ENCODE measurements around the gene DOCK4. TPM values are rescaled to one million over a fixed set of nuclear protein-coding genes. Genes with fewer than 3 reads are reported as not detected.

DOCK4 gene
- total and polyA plus RNA-seq, 2 of the 8 experiments (the other 6 are each of a cell fraction or from before 2014, with no cell fraction given), result 5.1 to 23.6 TPM

GRCh38 chr7:112018305-112019030 lies 187.7 kb downstream of the DOCK4 start:
- Histone ChIP-seq H2AFZ (ENCODE audit: low read length) (no peak overlapping the region), H3K36me3 (ENCODE audit: control insufficient read depth in 2 of 4, insufficient read depth in 4 of 4, low read length in 3 of 4) (no peaks in the 10 kb centered on the region), H3K4ac (replicated peaks; ENCODE audit: insufficient read length, low read depth, low read length) (no peak overlapping the region), H3K9ac (replicated peaks in 1 of 4; ENCODE audit: extremely low read depth in 1 of 4, low read depth in 3 of 4, low read length in 3 of 4) (no peak overlapping the region), H2BK15ac (ENCODE audit: low read length) (no peak overlapping the region), H4K20me1 (replicated peaks in 1 of 2; ENCODE audit: control insufficient read depth in 1 of 2, insufficient read depth in 2 of 2, low read length in 2 of 2) (no peaks in the 10 kb centered on the region), H2BK20ac (ENCODE audit: low read length) (no peak overlapping the region), H3K79me2 (ENCODE audit: control insufficient read depth in 1 of 2, insufficient read depth in 2 of 2, low read length in 2 of 2) (peaks cover 0 to 3% of the 10 kb centered on the region in 2 experiments; a peak in 1 of 4 replicates), H4K5ac (ENCODE audit: insufficient read length, low read depth, low read length) (no peak overlapping the region), H3K4me2 (ENCODE audit: insufficient read depth in 1 of 2, low read depth in 2 of 2, low read length in 2 of 2) (no peak overlapping the region), H2BK12ac (ENCODE audit: low read depth, low read length) (no peak overlapping the region), H3K18ac (ENCODE audit: extremely low read depth, low read length) (no peak overlapping the region), H4K8ac (ENCODE audit: extremely low read depth, insufficient read depth, low read length) (no peak overlapping the region), H3K79me1 (ENCODE audit: low read depth, low read length) (no peaks in the 10 kb centered on the region), H3K4me1 (replicated peaks in 1 of 4; ENCODE audit: control insufficient read depth in 3 of 4, insufficient read depth in 4 of 4, low read length in 3 of 4) (no peaks in the 10 kb centered on the region), H3K56ac (replicated peaks; ENCODE audit: insufficient read length, low read depth, low read length) (no peak overlapping the region), H2AK5ac (ENCODE audit: low read depth, low read length) (no peak overlapping the region), H4K91ac (replicated peaks; ENCODE audit: insufficient read length, low read length) (no peak overlapping the region), H2BK120ac (replicated peaks; ENCODE audit: low read depth, low read length) (no peak overlapping the region), H2BK5ac (ENCODE audit: low read depth, low read length) (no peak overlapping the region), H3K23ac (ENCODE audit: insufficient read length) (no peak overlapping the region), H3K14ac (ENCODE audit: insufficient read length) (no peak overlapping the region), H3K4me3 (ENCODE audit: extremely low read depth in 1 of 4, insufficient read depth in 2 of 4, low read depth in 3 of 4, low read length in 4 of 4) (no peak overlapping the region), H3K23me2 (ENCODE audit: low read depth, low read length) (no peaks in the 10 kb centered on the region), H3K27ac (ENCODE audit: low read depth, low read length) (no peak overlapping the region), H3K27me3 (replicated peaks in 1 of 4; ENCODE audit: control insufficient read depth in 3 of 4, extremely low read depth in 1 of 4, insufficient read depth in 3 of 4, low read length in 3 of 4) (no peaks in the 10 kb centered on the region), H3K9me3 (ENCODE audit: insufficient read depth in 2 of 2, low read depth in 1 of 2, low read length in 1 of 2) (no peaks in the 10 kb centered on the region)
- POLR2A ChIA-PET (ENCODE audit: partially characterized antibody), result interaction anchor here (1.1 kb wide), 1 partner anchor 432 kb away, joined by 3 read pairs; the partner anchor contains the start of gene IFRD1
- CTCF ChIA-PET (ENCODE audit: partially characterized antibody), result interaction anchor here (1.4 kb wide), 1 partner anchor 196 kb away, joined by 4 read pairs; no protein-coding TSS in a partner anchor
- no peak for DNase-seq (ENCODE audit: low read depth in 1 of 2, low spot score in 2 of 2)
- FAIRE-seq, result no peak
- TF ChIP-seq POU5F1 (IDR thresholded peaks at IDR 0.05; ENCODE audit: low read depth, low read length), result no peak
- TF ChIP-seq SP4 (IDR thresholded peaks at IDR 0.05; ENCODE audit: low read length), result no peak
- TF ChIP-seq BACH1 (IDR thresholded peaks at IDR 0.05; ENCODE audit: low read length), result no peak
- TF ChIP-seq TBP (IDR thresholded peaks at IDR 0.05; ENCODE audit: low read depth, low read length), result no peak
- no peak for TF ChIP-seq ATF3 (IDR thresholded peaks at IDR 0.05; ENCODE audit: insufficient read depth, low read depth, low read length)
- TF ChIP-seq RFX5 (IDR thresholded peaks at IDR 0.05; ENCODE audit: borderline replicate concordance, low read depth, low read length), result no peak
- TF ChIP-seq NRF1 (IDR thresholded peaks at IDR 0.05; ENCODE audit: low read depth, low read length), result no peak
- no peak for TF ChIP-seq CEBPB (IDR thresholded peaks at IDR 0.05; ENCODE audit: low read depth, low read length)
- TF ChIP-seq, protein P1, sequence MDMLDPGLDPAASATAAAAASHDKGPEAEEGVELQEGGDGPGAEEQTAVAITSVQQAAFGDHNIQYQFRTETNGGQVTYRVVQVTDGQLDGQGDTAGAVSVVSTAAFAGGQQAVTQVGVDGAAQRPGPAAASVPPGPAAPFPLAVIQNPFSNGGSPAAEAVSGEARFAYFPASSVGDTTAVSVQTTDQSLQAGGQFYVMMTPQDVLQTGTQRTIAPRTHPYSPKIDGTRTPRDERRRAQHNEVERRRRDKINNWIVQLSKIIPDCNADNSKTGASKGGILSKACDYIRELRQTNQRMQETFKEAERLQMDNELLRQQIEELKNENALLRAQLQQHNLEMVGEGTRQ (IDR thresholded peaks at IDR 0.05; ENCODE audit: low read length), result no peak
- no peak for TF ChIP-seq POLR2AphosphoS5 (IDR thresholded peaks at IDR 0.05; ENCODE audit: low read depth, low read length)
- TF ChIP-seq JUND (IDR thresholded peaks at IDR 0.05; ENCODE audit: low read length), result no peak
- no peak for TF ChIP-seq TCF12 (IDR thresholded peaks at IDR 0.05; ENCODE audit: low read depth, low read length)
- TF ChIP-seq EZH2 (IDR thresholded peaks at IDR 0.05; ENCODE audit: low read depth, low read length, severe bottlenecking), result no peak

Measured in H1 (cell line).